Measurements from ENCODE around the gene AP1M1.
"Not testable (repeated sequence)": the region's sequence is repeated elsewhere in the genome, so short reads cannot be mapped to it uniquely, and the experiment has no call there.

Gene AP1M1

GRCh38 chr19:16197622-16198369, at the start of gene AP1M1:
TSS of gene AP1M1 (plus strand) at chr19:16197911. CDS start at chr19:16198027, 116 bp downstream.
- peak; percentile 98 for DNase-seq (ENCODE audit: low read depth)

GRCh38 chr19:16148443-16149229, 49.1 kb upstream of the AP1M1 start:
- no peak for DNase-seq (ENCODE audit: low read depth)

- peak; percentile 51 for DNase-seq (ENCODE audit: low read depth)
Observed at GRCh38 chr19:16153582-16154336, 44.0 kb upstream of the AP1M1 start.

GRCh38 chr19:16154557-16154956, 43.2 kb upstream of the AP1M1 start:
- DNase-seq (ENCODE audit: low read depth) = no peak

GRCh38 chr19:16155128-16155527, 42.6 kb upstream of the AP1M1 start:
- no peak for DNase-seq (ENCODE audit: low read depth)

GRCh38 chr19:16156904-16157303, 40.8 kb upstream of the AP1M1 start:
- no peak for DNase-seq (ENCODE audit: low read depth)

GRCh38 chr19:16157601-16158000, 40.1 kb upstream of the AP1M1 start:
- DNase-seq (ENCODE audit: low read depth) = no peak

- DNase-seq (ENCODE audit: low read depth) = no peak
Observed at GRCh38 chr19:16159655-16160054, 38.1 kb upstream of the AP1M1 start.

GRCh38 chr19:16160445-16160942, 37.2 kb upstream of the AP1M1 start:
- no peak for DNase-seq (ENCODE audit: low read depth)

- DNase-seq (ENCODE audit: low read depth) = peak; percentile 96
Observed at GRCh38 chr19:16160943-16161560, 36.7 kb upstream of the AP1M1 start.

GRCh38 chr19:16161840-16162239, 35.9 kb upstream of the AP1M1 start:
- DNase-seq (ENCODE audit: low read depth) = peak; percentile 91

GRCh38 chr19:16164222-16164890, 33.4 kb upstream of the AP1M1 start:
- no peak for DNase-seq (ENCODE audit: low read depth)

GRCh38 chr19:16166417-16166816, 31.3 kb upstream of the AP1M1 start:
- DNase-seq (ENCODE audit: low read depth) = no peak

GRCh38 chr19:16167055-16167454, 30.7 kb upstream of the AP1M1 start:
- DNase-seq (ENCODE audit: low read depth) = no peak

GRCh38 chr19:16168465-16169081, 29.1 kb upstream of the AP1M1 start:
- peak; percentile 22 for DNase-seq (ENCODE audit: low read depth)

GRCh38 chr19:16170134-16170533, 27.6 kb upstream of the AP1M1 start:
- DNase-seq (ENCODE audit: low read depth) = no peak

GRCh38 chr19:16175954-16176353, 21.8 kb upstream of the AP1M1 start:
- no peak for DNase-seq (ENCODE audit: low read depth)

- DNase-seq (ENCODE audit: low read depth) = not testable (repeated sequence)
Observed at GRCh38 chr19:16178866-16179265, 18.8 kb upstream of the AP1M1 start.

- peak; percentile 73 for DNase-seq (ENCODE audit: low read depth)
Observed at GRCh38 chr19:16180611-16181010, 17.1 kb upstream of the AP1M1 start.

- DNase-seq (ENCODE audit: low read depth) = no peak
Observed at GRCh38 chr19:16184665-16185122, 13.0 kb upstream of the AP1M1 start.
